ENCODE results near the gene OSR1.

DNA sequence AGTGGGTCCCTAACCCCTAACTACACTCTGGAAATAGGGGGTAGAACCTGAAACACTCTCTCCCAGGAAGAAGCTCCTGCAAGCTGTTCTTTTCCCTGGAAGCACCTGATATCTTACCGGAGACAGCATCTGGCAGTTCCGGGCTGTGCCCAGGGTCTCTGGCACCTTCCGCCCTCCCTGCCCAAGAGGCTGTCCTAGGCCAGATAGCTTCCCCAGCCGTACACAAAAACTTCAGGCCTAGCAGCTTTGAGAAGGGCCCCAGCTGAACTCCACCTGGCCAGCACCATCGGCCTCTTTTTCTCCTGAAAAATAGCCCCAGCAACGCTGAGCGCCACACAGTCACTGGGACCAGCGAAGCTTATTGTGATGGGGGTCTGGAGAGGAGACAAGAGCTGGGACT, 9.7 kb downstream of the OSR1 start:
- TF ChIP-seq, protein P1, sequence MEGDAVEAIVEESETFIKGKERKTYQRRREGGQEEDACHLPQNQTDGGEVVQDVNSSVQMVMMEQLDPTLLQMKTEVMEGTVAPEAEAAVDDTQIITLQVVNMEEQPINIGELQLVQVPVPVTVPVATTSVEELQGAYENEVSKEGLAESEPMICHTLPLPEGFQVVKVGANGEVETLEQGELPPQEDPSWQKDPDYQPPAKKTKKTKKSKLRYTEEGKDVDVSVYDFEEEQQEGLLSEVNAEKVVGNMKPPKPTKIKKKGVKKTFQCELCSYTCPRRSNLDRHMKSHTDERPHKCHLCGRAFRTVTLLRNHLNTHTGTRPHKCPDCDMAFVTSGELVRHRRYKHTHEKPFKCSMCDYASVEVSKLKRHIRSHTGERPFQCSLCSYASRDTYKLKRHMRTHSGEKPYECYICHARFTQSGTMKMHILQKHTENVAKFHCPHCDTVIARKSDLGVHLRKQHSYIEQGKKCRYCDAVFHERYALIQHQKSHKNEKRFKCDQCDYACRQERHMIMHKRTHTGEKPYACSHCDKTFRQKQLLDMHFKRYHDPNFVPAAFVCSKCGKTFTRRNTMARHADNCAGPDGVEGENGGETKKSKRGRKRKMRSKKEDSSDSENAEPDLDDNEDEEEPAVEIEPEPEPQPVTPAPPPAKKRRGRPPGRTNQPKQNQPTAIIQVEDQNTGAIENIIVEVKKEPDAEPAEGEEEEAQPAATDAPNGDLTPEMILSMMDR (conservative IDR thresholded peaks at IDR 0.05 in 1 of 2, IDR thresholded peaks at IDR 0.05 in 1 of 2; ENCODE audit: low read depth in 1 of 2, low read length in 2 of 2), result no peak
- TF ChIP-seq EZH2 (IDR thresholded peaks at IDR 0.05; ENCODE audit: low read length, missing control alignments), result no peak
